NCI-H1930 (cell line): Measurements from ENCODE around the gene DDX39B.
"Not testable (repeated sequence)": the region's sequence is repeated elsewhere in the genome, so short reads cannot be mapped to it uniquely, and the experiment has no call there.

Experiments used
- DNase-seq, 2 experiments: peaks; one replicate each; lab custom pipeline; 2025; lab: John Stamatoyannopoulos, UW

Gene DDX39B

GRCh38 chr6:31528821-31529328 lies 12.9 kb downstream of the DDX39B start, which contains the start of gene MCCD1:
Gene MCCD1, plus strand, starts transcription at chr6:31528962. Its CDS starts 53 bp downstream, at chr6:31529015.
- no peak for DNase-seq

DNA sequence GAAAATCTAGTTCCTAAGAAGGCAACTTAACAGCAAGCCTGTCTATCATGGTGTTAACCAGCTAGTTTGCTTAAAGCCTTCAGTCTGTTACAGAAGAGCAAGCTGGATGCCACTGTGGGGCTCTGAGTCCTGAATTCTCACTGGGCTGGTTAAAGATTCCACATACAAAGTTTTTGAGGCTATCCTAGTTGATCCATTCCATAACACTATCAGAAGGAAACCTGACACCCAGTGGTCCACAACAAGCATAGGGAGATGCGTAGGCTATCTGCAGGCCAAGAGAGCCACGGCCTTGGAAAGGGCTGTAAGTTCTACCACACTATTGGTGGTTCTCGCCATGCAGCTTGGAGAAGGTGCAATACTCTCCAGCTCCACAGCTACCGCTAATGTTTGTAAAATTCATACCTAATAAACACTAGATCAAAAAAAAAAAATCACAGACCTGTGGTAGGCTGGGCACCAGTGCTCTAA lies 13.5 kb downstream of the DDX39B start:
- no peak for DNase-seq

DNA sequence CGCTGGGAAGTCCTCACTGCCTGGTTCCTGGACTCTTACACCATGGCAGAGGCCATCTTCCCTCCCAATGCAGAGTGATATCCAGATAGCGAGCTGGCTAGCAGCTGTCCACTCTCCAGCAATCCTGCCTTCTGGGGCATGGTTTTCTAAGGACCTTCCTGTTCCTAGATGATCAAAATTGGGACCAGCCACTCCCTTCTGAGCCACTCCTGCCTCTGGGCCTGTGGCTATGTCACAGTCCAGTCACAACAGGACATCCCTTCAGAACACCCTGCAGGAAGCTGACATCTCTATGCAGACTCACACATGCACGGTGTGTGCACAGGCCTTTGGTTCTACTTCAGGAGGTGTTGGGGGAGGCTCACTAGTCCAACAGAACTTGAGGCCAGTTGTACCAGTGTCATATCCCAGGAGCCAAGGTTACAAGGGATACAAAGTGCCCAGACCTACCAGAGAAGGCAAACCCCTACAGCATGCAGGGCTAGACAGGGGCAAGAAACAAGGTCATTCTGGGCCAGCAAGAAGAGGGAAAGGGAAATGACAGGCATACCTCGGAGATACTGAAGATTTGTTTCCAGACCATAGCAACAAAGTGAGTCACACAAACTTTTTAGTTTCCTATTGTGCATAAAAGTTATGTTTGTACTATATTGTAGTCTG lies 15.7 kb downstream of the DDX39B start:
- no peak for DNase-seq

DNA sequence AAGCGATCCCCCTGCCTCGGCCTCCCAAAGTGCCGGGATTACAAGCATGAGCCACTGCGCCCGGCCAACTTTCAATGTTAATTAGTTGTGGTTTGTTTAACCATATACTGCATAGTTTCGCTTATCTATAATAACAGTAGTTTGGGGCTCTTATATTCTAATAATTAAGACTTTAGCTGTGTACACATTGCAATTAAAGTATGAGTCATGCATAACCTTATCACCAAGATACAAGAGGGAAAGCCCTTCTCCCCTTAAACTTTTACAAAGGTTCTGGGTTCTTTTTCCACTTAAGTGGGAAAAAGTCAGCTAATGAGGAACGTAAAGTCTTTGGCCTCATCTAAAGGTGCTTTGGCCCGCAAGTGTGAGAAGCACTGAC lies 16.3 kb downstream of the DDX39B start:
- DNase-seq = no peak

DNA sequence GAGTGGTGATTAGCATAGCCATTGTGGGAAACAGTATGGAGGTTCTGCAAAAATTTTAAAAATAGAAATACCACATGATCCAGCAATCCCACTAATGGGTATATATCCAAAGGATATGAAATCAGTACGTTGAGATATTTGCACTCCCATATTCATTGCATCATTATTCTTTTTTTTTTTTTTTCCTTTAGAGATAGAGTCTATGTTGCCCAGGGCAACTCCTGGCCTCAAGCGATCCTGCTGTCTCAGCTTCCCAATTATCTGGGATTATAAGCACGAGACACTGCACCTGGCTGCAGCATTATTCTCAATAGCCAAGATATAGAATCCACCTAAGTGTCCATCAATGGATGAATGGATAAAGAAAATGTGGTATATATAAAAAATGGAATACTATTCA lies 20.0 kb downstream of the DDX39B start:
- no peak for DNase-seq

- no peak for DNase-seq
These were observed 28.2 kb downstream of the DDX39B start for GRCh38 chr6:31513456-31514165.

DNA sequence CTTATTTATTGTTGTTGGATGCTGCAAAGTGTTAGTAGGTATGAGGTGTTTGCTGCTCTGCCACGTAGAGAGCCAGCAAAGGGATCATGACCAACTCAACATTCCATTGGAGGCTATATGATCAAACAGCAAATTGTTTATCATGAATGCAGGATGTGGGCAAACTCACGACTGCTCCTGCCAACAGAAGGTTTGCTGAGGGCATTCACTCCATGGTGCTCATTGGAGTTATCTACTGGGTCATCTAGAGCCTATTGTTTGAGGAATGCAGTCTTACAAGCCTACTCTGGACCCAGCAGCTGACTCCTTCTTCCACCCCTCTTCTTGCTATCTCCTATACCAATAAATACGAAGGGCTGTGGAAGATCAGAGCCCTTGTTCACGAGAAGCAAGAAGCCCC lies 31.8 kb downstream of the DDX39B start:
- no peak for DNase-seq

- not testable (repeated sequence) for DNase-seq
These were observed 32.8 kb downstream of the DDX39B start for GRCh38 chr6:31509036-31509435.

GRCh38 chr6:31502586-31502985 lies 39.2 kb downstream of the DDX39B start:
- no peak for DNase-seq

- DNase-seq = not testable (repeated sequence)
These were observed 42.2 kb downstream of the DDX39B start for GRCh38 chr6:31499648-31500047.

GRCh38 chr6:31498748-31499147 lies 43.1 kb downstream of the DDX39B start:
- no peak for DNase-seq

- peak; percentile 28 to 47 for DNase-seq
These were observed 44.0 kb downstream of the DDX39B start, which contains the start of gene MICB for GRCh38 chr6:31497531-31498476. Gene MICB, plus strand, starts transcription at chr6:31498145. Its CDS starts 49 bp downstream, at chr6:31498194.

GRCh38 chr6:31496826-31497225 lies 45.0 kb downstream of the DDX39B start:
- DNase-seq = not testable (repeated sequence)

- DNase-seq = no peak
These were observed 46.2 kb downstream of the DDX39B start for GRCh38 chr6:31495580-31495979.

- DNase-seq = peak; percentile 62 to 64
These were observed 47.7 kb downstream of the DDX39B start for GRCh38 chr6:31493875-31494694.

GRCh38 chr6:31493550-31493874 lies 48.3 kb downstream of the DDX39B start:
- DNase-seq = not testable (repeated sequence)

- no peak for DNase-seq
These were observed 51.5 kb downstream of the DDX39B start for GRCh38 chr6:31490115-31490873.

DNA sequence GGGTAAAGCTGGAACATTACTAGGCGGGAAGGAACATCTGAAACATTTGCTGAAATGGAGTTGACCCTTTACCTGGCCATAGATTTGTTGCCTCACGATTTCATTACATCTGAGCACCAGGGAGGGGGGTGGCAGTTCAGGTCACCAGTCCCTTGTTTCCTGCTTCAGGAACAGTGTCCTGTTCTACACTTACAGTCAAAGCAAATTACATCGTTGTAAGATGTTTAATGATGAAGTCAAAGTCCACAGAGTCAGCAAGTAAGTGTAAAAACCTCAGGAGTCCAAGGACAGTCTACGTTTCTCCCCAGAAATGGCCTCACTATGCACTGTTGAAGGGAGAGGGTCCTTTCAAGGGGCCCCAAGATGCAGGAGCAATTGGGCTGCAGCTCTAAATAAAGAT lies 52.7 kb downstream of the DDX39B start:
- DNase-seq = no peak

- DNase-seq = not testable (repeated sequence)
These were observed 54.1 kb downstream of the DDX39B start for GRCh38 chr6:31487674-31488073.

DNA sequence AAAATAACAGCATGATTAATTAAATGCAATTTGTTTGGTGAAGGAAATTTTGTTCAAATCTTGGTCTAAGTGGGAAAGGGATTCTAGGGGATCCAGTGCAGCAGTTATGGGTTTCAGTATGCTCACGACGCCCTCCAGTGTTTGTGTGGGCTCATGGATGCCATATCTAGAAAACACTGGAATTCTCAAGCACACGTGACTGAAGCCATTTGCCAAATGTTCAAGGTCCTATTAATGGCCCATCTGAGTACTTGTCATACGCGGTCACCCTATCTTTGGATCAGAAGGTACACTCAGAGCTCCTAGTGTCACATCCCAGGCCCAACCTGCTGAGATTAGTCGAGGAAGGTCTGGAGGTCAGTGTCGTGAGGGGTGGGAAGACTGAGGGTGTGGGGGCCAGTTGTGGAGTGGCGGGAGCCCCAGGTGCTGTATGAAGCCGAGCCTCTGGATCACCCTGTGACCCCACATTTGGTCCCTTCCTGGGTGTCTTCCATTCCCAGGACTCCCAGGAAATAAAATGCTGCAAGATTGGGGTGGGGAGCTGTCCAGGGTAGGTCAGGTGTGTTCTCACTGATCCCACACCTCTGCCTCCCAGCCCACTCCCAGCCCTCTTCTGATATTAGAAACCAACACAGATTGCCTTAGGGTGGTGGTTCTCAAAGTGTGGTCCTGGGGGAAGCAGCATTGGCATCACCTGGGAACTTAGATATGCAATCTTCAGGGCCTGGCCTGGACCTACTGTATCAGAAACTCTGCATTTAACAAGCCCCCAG lies 55.6 kb downstream of the DDX39B start:
- not testable (repeated sequence) for DNase-seq
